ENCODE results near the gene RNASEH2B. TPM values are rescaled to one million over a fixed set of nuclear protein-coding genes. Genes with fewer than 3 reads are reported as not detected.

Gene RNASEH2B
- polyA plus RNA-seq, 2 of the 4 experiments (the other 2 are of a cell fraction) = 27.5 to 73.5 TPM

- DNase-seq (ENCODE audit: low read depth in 1 of 2, low spot score in 1 of 2) (no peak), FAIRE-seq (no peak), ATAC-seq (no peak)
- H3K9me3 ChIP-seq = no peaks in the 10 kb centered on the region
- 90% methylated on average over 5 of the region's 5 CpGs for WGBS (ENCODE audit: missing lambda C conversion rate)
- no peak overlapping the region for H3K27ac ChIP-seq
- H3K4me1 ChIP-seq = no peaks in the 10 kb centered on the region
- ChIA-PET CTCF (no interaction called here), POLR2A (no interaction called here)
- H3K4me3 ChIP-seq = no peak overlapping the region
- TF ChIP-seq ZFP36 (IDR thresholded peaks at IDR 0.05; ENCODE audit: borderline replicate concordance, partially characterized antibody) (no peak), ZNF302 (CRISPR knock-in tag; IDR thresholded peaks at IDR 0.05) (no peak), MAZ (IDR thresholded peaks at IDR 0.05; ENCODE audit: borderline replicate concordance, low read depth, low read length) (no peak), ZC3H11A (IDR thresholded peaks at IDR 0.05) (no peak), BCL3 (IDR thresholded peaks at IDR 0.05) (no peak), HOXB13 (CRISPR knock-in tag; IDR thresholded peaks at IDR 0.05; ENCODE audit: low read depth) (no peak), E2F6 (IDR thresholded peaks at IDR 0.05; ENCODE audit: borderline replicate concordance, low read depth) (no peak), EP300 (IDR thresholded peaks at IDR 0.05) (no peak)
- no peak overlapping the region for H3K4me2 ChIP-seq
These were observed 25.3 kb downstream of the RNASEH2B start for GRCh38 chr13:50934735-50935435.

- no peak overlapping the region for H3K4me2 ChIP-seq
- TF ChIP-seq CHD2 (IDR thresholded peaks at IDR 0.05; ENCODE audit: low read length, partially characterized antibody) (no peak), KDM1A (IDR thresholded peaks at IDR 0.05; ENCODE audit: low read depth) (no peak), FOSL2 (IDR thresholded peaks at IDR 0.05) (no peak), FOSL2 (CRISPR knock-in tag; IDR thresholded peaks at IDR 0.05) (no peak), HDAC2 (IDR thresholded peaks at IDR 0.05) (no peak), RFX5 (IDR thresholded peaks at IDR 0.05) (no peak), NFE2L2 (conservative IDR thresholded peaks at IDR 0.05; ENCODE audit: low read length) (no peak)
- TF ChIP-seq, protein P1, sequence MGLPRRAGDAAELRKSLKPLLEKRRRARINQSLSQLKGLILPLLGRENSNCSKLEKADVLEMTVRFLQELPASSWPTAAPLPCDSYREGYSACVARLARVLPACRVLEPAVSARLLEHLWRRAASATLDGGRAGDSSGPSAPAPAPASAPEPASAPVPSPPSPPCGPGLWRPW (IDR thresholded peaks at IDR 0.05) = no peak
- TF ChIP-seq, protein P2, sequence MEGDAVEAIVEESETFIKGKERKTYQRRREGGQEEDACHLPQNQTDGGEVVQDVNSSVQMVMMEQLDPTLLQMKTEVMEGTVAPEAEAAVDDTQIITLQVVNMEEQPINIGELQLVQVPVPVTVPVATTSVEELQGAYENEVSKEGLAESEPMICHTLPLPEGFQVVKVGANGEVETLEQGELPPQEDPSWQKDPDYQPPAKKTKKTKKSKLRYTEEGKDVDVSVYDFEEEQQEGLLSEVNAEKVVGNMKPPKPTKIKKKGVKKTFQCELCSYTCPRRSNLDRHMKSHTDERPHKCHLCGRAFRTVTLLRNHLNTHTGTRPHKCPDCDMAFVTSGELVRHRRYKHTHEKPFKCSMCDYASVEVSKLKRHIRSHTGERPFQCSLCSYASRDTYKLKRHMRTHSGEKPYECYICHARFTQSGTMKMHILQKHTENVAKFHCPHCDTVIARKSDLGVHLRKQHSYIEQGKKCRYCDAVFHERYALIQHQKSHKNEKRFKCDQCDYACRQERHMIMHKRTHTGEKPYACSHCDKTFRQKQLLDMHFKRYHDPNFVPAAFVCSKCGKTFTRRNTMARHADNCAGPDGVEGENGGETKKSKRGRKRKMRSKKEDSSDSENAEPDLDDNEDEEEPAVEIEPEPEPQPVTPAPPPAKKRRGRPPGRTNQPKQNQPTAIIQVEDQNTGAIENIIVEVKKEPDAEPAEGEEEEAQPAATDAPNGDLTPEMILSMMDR (IDR thresholded peaks at IDR 0.05) = no peak
- ChIA-PET CTCF (interaction anchor here (1.6 kb wide), 1 partner anchor 25 kb away, joined by 4 read pairs; no protein-coding TSS in a partner anchor), POLR2A (no interaction called here)
- no peak overlapping the region for H3K27ac ChIP-seq
- DNase-seq (ENCODE audit: low read depth in 1 of 2, low spot score in 1 of 2) = no peak
- H3K9me3 ChIP-seq = no peaks in the 10 kb centered on the region
- H3K4me3 ChIP-seq = no peak overlapping the region
- ATAC-seq = no peak
- 85% methylated on average over 2 of the region's 2 CpGs for WGBS (ENCODE audit: missing lambda C conversion rate)
- no peaks in the 10 kb centered on the region for H3K4me1 ChIP-seq
- FAIRE-seq = no peak
These were observed 27.1 kb downstream of the RNASEH2B start for GRCh38 chr13:50936679-50937078.

GRCh38 chr13:50940509-50940908 is 30.9 kb downstream of the RNASEH2B start:
- TF ChIP-seq MYC (IDR thresholded peaks at IDR 0.05; ENCODE audit: borderline replicate concordance, low read length) (no peak), POLR2A (IDR thresholded peaks at IDR 0.05; ENCODE audit: low read length) (no peak), NPAS2 (CRISPR knock-in tag; IDR thresholded peaks at IDR 0.05; ENCODE audit: borderline replicate concordance) (no peak), NR3C1 (IDR thresholded peaks at IDR 0.05) (no peak), TFCP2L1 (CRISPR knock-in tag; IDR thresholded peaks at IDR 0.05) (no peak), RARB (CRISPR knock-in tag; IDR thresholded peaks at IDR 0.05) (no peak), SREBF2 (IDR thresholded peaks at IDR 0.05) (no peak), EHMT2 (IDR thresholded peaks at IDR 0.05; ENCODE audit: low read depth) (no peak), MAFK (IDR thresholded peaks at IDR 0.05; ENCODE audit: partially characterized antibody) (no peak), EHF (CRISPR knock-in tag; IDR thresholded peaks at IDR 0.05) (no peak), HOXA7 (CRISPR knock-in tag; IDR thresholded peaks at IDR 0.05) (no peak), EP300 (IDR thresholded peaks at IDR 0.05) (no peak), TP53 (CRISPR knock-in tag; IDR thresholded peaks at IDR 0.05) (no peak), ZSCAN20 (CRISPR knock-in tag; IDR thresholded peaks at IDR 0.05) (no peak)
- H3K4me3 ChIP-seq = no peak overlapping the region
- DNase-seq (ENCODE audit: low read depth in 1 of 2, low spot score in 1 of 2) = no peak
- no peak overlapping the region for H3K27ac ChIP-seq
- WGBS (ENCODE audit: missing lambda C conversion rate) = 21% methylated on average over 2 of the region's 2 CpGs
- no peaks in the 10 kb centered on the region for H3K9me3 ChIP-seq
- H3K4me2 ChIP-seq = no peak overlapping the region
- CTCF ChIA-PET = no interaction called here
- no peaks in the 10 kb centered on the region for H3K4me1 ChIP-seq
- FAIRE-seq = no peak
- POLR2A ChIA-PET = no interaction called here
- ATAC-seq = no peak
